Stomach (tissue), 9 donors: ENCODE data around the gene MTFP1. TPM values are rescaled to one million over a fixed set of nuclear protein-coding genes. Genes with fewer than 3 reads are reported as not detected.
"Not testable (repeated sequence)": the region's sequence is repeated elsewhere in the genome, so short reads cannot be mapped to it uniquely, and the experiment has no call there.

ENCODE experiments used
- DNase-seq, 2 donors: peaks; one replicate each; pipeline versions ENCODE4 v3.0.0 to v3.0.0-alpha.2; 2013 to 2019
- H3K27ac ChIP-seq, 5 donors: fragments of 200-600 bp in 4 of 5; sonication (generic) in 4 of 5; one replicate each; pipeline ENCODE4 v1.5.1; 2013 to 2019; ENCODE audit warnings: mild to moderate bottlenecking in 1 of 5, moderate library complexity in 1 of 5
- H3K27me3 ChIP-seq, 3 donors: fragments of 200-600 bp; sonication (generic); one replicate each; pipeline ENCODE4 v1.5.1; 2017 to 2019; ENCODE audit warnings: mixed run types in 1 of 3
- H3K36me3 ChIP-seq, 4 donors: fragments of 200-600 bp; sonication (generic); 1 replicate in 3 of 4; 2 replicates in 1 of 4; pipeline ENCODE4 v1.5.1; 2016 to 2019
- H3K4me1 ChIP-seq, 4 donors: fragments of 200-600 bp; sonication (generic); one replicate each; pipeline ENCODE4 v1.5.1; 2016 to 2019
- H3K4me3 ChIP-seq, 4 donors: fragments of 200-600 bp; sonication (generic) in 3 of 4; one replicate each; pipeline ENCODE4 v1.5.1; 2016 to 2019; ENCODE audit warnings: mild to moderate bottlenecking in 1 of 4
- H3K9me3 ChIP-seq, 4 donors: fragments of 200-600 bp; sonication (generic); one replicate each; pipeline ENCODE4 v1.5.1; 2016 to 2019
- CTCF ChIP-seq, 7 experiments: fragments of 450-650 bp in 4 of 7; fragments of 200-600 bp in 3 of 7; sonication (generic) in 3 of 7; IDR thresholded peaks; one replicate each; pipeline ENCODE4 v1.5.1; 2016 to 2019; ENCODE audit warnings: antibody characterized with exemption in 7 of 7, control low read depth in 2 of 7, mild to moderate bottlenecking in 1 of 7
- EP300 ChIP-seq: sonication (generic); formaldehyde crosslinking; IDR thresholded peaks from one replicate; pipeline ENCODE4 v1.6.1; 2017; ENCODE audit warnings: antibody characterized with exemption
- POLR2A ChIP-seq, 4 donors: fragments of 450-650 bp; IDR thresholded peaks; one replicate each; pipeline ENCODE4 v1.6.1; 2016; ENCODE audit warnings: antibody characterized with exemption in 4 of 4, control low read depth in 2 of 4, mild to moderate bottlenecking in 1 of 4, moderate library complexity in 1 of 4
- POLR2AphosphoS5 ChIP-seq, 3 donors: sonication (generic); formaldehyde crosslinking; IDR thresholded peaks; one replicate each; pipeline ENCODE4 v1.6.1; 2016; ENCODE audit warnings: antibody characterized with exemption in 3 of 3
- WGBS, 5 donors: extraction: QIAGEN DNeasy Blood & Tissue Kit in 3 of 5; methylation state at CpG; one replicate each; pipeline versions ENCODE4 v1.1.5 to v1.1.7; 2013 to 2018; 5-methylcytosine and 5-hydroxymethylcytosine counted together
- intact Hi-C: fragments of 100-400 bp; cut with DNase I; formaldehyde crosslinking; loops from one replicate; pipeline ENCODE4 v1.15.1; 2023; ENCODE audit warnings: low total_unique reads
- polyA plus RNA-seq, 3 donors: library from polyadenylated mRNA; stranded (reverse); fragments of 200-250 nt; gene quantifications; one replicate each; pipeline ENCODE4 v1.2.3, GENCODE V29; 2013
- total RNA-seq, 5 donors: library from RNA; depleted of rRNA; stranded (reverse); fragments of >200 nt; gene quantifications; one replicate each; pipeline versions ENCODE4 v1.1.0 to v1.2.3, GENCODE V29; 2014 to 2016
- donor health status: healthy with polysubstance abuse.
- donor health status: Bipolar disorder and iron deficiency.
- donor health status: healthy.

Gene MTFP1
- total and polyA plus RNA-seq, 8 donors: 1.8 to 45.0 (median 14.8) TPM; not detected in 1

GRCh38 chr22:30400159-30400558, 25.4 kb upstream of the MTFP1 start:
- H3K4me1 ChIP-seq: peaks cover 25 to 40% (median 29%) of the 10 kb centered on the region in 4 donors
- peaks cover 0 to 29% (median 9%) of the 10 kb centered on the region in 3 donors for H3K27me3 ChIP-seq
- H3K36me3 ChIP-seq: peaks cover 0 to 13% (median under 1%) of the 10 kb centered on the region in 4 donors
- no peak overlapping the region for H3K4me3 ChIP-seq
- TF ChIP-seq EP300 (no peak), POLR2AphosphoS5 (IDR thresholded peaks at IDR 0.05) (no peak), CTCF (IDR thresholded peaks at IDR 0.05) (no peak), POLR2A (IDR thresholded peaks at IDR 0.05) (no peak)
- no peak for DNase-seq
- H3K27ac ChIP-seq: no peak overlapping the region
- H3K9me3 ChIP-seq: no peaks in the 10 kb centered on the region
- intact Hi-C loops: no loop called here
- WGBS, 5 donors: 65 to 93% (median 86%) methylated on average over 1 of the region's 1 CpG

GRCh38 chr22:30401024-30401423, 24.5 kb upstream of the MTFP1 start:
- H3K27me3 ChIP-seq: peaks cover 0 to 23% (median 9%) of the 10 kb centered on the region in 3 donors
- 94 to 98% (median 96%) methylated on average over 3 of the region's 3 CpGs for WGBS, 5 donors
- H3K4me1 ChIP-seq: peaks cover 25 to 40% (median 29%) of the 10 kb centered on the region in 4 donors
- H3K9me3 ChIP-seq, DNase-seq, intact Hi-C loops, H3K27ac ChIP-seq, H3K4me3 ChIP-seq: not testable (repeated sequence)
- H3K36me3 ChIP-seq: peaks cover 0 to 14% (median 5%) of the 10 kb centered on the region in 4 donors

- Histone ChIP-seq H3K9me3 (no peaks in the 10 kb centered on the region), H3K4me1 (peaks cover 14 to 29% (median 19%) of the 10 kb centered on the region in 4 donors), H3K36me3 (peaks cover 0 to 26% (median 16%) of the 10 kb centered on the region in 4 donors), H3K4me3 (no peak overlapping the region), H3K27me3 (peaks cover 0 to 12% (median 7%) of the 10 kb centered on the region in 3 donors), H3K27ac (no peak overlapping the region)
- DNase-seq: no peak
- WGBS, 5 donors: 61 to 70% (median 66%) methylated on average over 5 of the region's 5 CpGs
- intact Hi-C loops: no loop called here
- TF ChIP-seq POLR2A (IDR thresholded peaks at IDR 0.05) (no peak), EP300 (no peak), POLR2AphosphoS5 (IDR thresholded peaks at IDR 0.05) (no peak), CTCF (IDR thresholded peaks at IDR 0.05) (no peak)
These were observed 23.4 kb upstream of the MTFP1 start for GRCh38 chr22:30402028-30402765.

GRCh38 chr22:30402766-30403104, 22.8 kb upstream of the MTFP1 start:
- H3K4me3 ChIP-seq, H3K9me3 ChIP-seq, intact Hi-C loops, H3K27ac ChIP-seq, DNase-seq, H3K27me3 ChIP-seq: not testable (repeated sequence)
- H3K4me1 ChIP-seq: peaks cover 10 to 23% (median 14%) of the 10 kb centered on the region in 4 donors
- H3K36me3 ChIP-seq: peaks cover 0 to 31% (median 22%) of the 10 kb centered on the region in 4 donors
- WGBS, 5 donors: 92 to 97% (median 96%) methylated on average over 5 of the region's 5 CpGs

DNA sequence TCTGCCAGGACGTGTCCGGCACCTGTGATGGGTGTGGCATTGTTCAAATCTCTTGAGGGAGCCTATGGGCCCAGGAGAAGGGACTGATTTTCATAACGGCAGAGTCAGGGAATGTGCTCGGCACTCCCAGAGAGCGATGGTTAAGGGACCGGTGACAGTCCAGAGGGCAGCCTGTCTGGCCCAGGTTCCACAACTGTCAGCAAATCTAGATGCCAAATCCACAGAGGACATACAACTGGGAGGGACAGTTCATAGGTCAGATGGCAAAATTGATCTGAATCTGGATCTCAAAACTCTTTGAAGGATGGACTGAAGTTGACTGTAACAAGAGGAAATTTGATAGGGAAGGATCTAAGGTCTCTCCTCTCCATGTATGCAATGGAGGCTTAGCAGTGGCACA, 21.3 kb upstream of the MTFP1 start:
- no peak for DNase-seq
- Histone ChIP-seq H3K36me3 (peaks cover 4 to 47% (median 37%) of the 10 kb centered on the region in 4 donors), H3K4me1 (peaks cover 0 to 8% (median 0%) of the 10 kb centered on the region in 4 donors), H3K27ac (no peak overlapping the region), H3K27me3 (no peaks in the 10 kb centered on the region), H3K9me3 (no peaks in the 10 kb centered on the region), H3K4me3 (no peak overlapping the region)
- TF ChIP-seq POLR2A (IDR thresholded peaks at IDR 0.05) (no peak), CTCF (IDR thresholded peaks at IDR 0.05) (no peak), POLR2AphosphoS5 (IDR thresholded peaks at IDR 0.05) (no peak), EP300 (no peak)
- WGBS, 5 donors: 69 to 85% (median 71%) methylated on average over 6 of the region's 6 CpGs
- intact Hi-C loops: no loop called here
